ENCODE measurements around the gene WDR53.

DNA sequence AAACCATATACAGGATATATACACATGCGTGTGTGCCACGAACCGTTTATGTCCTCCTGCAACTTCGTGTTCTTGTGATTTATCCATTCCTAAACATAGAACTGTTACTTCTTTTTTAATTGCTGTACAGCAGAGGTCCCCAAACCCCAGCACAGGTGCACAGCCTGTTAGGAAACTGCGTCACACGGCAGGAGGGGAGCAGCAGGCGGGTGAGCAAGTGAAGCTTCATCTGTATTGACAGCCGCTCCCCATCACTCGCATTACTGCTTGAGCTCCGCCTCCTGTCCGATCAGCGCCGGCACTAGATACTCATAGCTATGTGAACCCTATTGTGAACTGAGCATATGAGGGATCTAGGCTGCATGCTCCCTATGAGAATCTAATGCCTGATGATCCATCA, 36.2 kb upstream of the WDR53 start:
- no peak for TF ChIP-seq CTCF (IDR thresholded peaks at IDR 0.05; ENCODE audit: low read depth, low read length)
- TF ChIP-seq POLR2A (IDR thresholded peaks at IDR 0.05; ENCODE audit: extremely low read depth, insufficient read length), result no peak

Data from NB4 (cell line).